ENCODE data around the gene FBXO33.
A peak's percentile ranks its signal among the peaks of the same experiment; 100 is the strongest.

The FBXO33 gene

DNA sequence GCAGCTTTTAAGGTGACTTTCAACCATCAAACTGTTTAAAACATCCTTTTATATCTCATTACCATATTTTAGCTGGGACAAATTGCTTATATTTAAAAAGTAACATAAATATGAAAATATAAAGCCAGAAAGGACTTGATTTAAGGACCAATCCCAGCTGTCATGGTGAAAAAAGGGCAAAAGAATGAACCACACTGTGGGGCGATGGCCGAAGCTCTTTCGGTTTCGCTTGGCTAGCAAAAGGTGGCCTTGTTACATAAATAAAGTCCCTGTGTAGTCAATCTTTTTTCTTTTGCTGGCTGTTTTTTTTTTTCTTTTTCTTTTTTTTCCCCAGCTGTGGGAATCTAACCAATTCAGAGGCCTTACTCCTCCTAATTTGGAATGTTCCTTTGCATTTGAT, 50.9 kb downstream of the FBXO33 start:
- no peak overlapping the region for H3K4me3 ChIP-seq (ENCODE audit: low read depth, low read length)
- TF ChIP-seq, protein P1, sequence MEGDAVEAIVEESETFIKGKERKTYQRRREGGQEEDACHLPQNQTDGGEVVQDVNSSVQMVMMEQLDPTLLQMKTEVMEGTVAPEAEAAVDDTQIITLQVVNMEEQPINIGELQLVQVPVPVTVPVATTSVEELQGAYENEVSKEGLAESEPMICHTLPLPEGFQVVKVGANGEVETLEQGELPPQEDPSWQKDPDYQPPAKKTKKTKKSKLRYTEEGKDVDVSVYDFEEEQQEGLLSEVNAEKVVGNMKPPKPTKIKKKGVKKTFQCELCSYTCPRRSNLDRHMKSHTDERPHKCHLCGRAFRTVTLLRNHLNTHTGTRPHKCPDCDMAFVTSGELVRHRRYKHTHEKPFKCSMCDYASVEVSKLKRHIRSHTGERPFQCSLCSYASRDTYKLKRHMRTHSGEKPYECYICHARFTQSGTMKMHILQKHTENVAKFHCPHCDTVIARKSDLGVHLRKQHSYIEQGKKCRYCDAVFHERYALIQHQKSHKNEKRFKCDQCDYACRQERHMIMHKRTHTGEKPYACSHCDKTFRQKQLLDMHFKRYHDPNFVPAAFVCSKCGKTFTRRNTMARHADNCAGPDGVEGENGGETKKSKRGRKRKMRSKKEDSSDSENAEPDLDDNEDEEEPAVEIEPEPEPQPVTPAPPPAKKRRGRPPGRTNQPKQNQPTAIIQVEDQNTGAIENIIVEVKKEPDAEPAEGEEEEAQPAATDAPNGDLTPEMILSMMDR (IDR thresholded peaks at IDR 0.05; ENCODE audit: insufficient read depth, low read depth, low read length, missing control alignments): no peak
- DNase-seq (ENCODE audit: low read depth): peak; percentile 3

DNA sequence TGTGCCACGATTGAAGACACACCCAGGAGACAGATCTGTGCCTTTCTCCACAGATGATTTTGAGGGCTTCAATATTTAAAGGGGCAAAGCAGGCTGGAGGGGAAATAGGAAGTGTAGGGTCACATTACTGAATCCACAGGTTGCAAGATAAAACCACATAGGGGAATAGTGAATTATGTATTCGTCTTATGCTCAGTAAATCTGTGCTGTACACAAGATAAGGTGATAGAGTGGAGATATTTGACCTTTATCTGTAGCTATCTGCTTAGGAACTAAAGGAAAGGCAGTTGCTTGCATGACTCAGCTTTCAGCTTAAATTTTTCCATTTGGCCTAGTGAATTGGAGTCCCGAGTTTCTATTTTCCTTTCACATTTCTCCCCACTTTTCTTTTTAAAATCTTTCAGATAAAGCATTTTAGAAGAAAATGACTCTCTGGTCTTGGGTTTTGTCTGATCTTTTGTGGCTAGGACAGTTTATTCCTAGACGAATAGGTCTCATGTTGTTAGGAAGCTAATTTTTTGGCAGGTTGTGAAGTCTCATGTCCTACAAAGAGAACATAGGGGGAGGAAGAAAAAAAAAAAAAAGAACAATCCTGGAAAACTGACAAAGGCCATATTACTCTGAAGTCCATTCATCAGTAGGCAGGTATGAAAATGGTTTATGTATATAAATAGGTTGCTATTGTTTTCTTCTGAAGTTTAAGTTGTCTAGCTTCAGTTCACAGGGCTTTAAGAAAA, 55.4 kb downstream of the FBXO33 start:
- DNase-seq (ENCODE audit: low read depth): no peak
- H3K4me3 ChIP-seq (ENCODE audit: low read depth, low read length): no peak overlapping the region
- TF ChIP-seq, protein P1 (IDR thresholded peaks at IDR 0.05; ENCODE audit: insufficient read depth, low read depth, low read length, missing control alignments): no peak

DNA sequence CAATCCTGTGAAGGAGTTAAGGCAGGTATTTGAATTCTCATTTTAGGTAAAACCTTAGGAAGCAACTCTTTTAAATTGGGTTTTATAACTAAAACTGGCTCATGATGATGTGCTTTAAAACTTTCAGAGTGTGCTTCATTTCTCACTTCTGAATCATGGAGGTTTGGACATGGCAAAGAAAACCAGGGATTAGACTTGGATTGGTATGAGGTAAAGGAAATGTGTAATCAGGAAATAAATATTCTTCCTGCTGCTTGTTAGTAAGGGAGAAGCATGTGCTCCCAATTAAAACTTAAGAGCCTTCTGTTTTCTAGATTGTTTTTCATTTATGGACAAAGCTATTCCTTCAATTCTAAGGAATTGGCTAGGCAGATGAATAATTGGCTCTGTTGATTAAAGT, 57.4 kb downstream of the FBXO33 start:
- DNase-seq (ENCODE audit: low read depth): no peak
- TF ChIP-seq, protein P1 (IDR thresholded peaks at IDR 0.05; ENCODE audit: insufficient read depth, low read depth, low read length, missing control alignments): no peak
- H3K4me3 ChIP-seq (ENCODE audit: low read depth, low read length): no peak overlapping the region

DNA sequence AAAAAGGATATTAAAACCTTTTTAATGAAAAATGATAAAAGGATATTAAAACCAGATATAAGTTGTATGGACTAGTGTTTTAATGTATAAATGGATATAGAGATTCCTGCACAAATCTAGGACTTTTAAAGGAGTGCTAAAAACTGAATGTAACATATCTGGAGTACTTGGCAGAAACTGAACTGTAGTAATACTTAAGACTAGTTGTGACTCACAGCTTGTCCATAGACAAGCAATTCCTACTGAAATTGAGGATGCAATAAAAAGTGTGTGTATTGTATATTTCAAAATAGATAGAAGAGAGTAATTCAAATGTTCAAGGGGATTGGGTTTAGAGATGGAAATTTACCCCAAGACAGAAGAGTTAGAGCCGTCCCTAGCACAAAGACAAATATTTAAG, 59.6 kb downstream of the FBXO33 start:
- H3K4me3 ChIP-seq (ENCODE audit: low read depth, low read length): no peak overlapping the region
- no peak for DNase-seq (ENCODE audit: low read depth)
- TF ChIP-seq, protein P1 (IDR thresholded peaks at IDR 0.05; ENCODE audit: insufficient read depth, low read depth, low read length, missing control alignments): no peak

DNA sequence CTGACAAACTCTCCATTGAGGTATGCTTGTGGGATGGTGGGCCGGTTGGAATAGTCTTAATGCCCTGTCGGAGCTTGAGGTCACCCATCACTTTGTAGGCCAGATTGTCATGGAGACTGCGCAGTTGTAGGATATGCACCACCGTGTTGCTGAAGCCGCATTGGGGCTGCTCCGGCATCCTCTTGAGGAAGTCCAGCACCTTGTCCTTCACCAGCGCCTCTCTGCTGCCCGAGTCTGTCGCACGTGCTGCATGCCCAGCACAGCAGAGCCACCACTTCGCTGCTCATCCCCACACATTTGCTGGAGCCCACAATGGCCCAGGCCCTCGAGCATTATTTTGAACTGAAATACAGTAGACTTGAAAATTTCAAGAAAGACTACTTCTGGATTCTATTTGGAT, 61.8 kb downstream of the FBXO33 start:
- no peak overlapping the region for H3K4me3 ChIP-seq (ENCODE audit: low read depth, low read length)
- TF ChIP-seq, protein P1 (IDR thresholded peaks at IDR 0.05; ENCODE audit: insufficient read depth, low read depth, low read length, missing control alignments): no peak
- DNase-seq (ENCODE audit: low read depth): no peak

DNA sequence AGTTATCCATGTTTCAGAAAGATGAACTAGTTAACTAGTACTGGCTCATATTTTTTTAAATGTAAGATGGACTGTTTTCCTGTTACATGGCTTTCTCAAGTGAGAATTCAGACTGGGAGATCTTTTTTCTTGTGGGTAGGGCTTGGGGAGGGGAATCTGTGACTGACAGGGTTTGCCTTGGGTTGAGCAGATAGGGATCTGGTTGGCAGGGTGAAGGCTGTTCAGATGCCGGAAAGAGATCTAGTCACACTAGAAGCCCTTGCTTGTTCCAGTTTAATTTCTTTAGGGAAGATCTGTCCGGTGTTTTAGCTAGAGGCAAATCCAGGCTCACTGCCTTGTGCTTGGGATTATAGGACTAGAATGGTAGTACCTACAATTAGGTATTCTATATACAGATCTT, 63.2 kb downstream of the FBXO33 start:
- TF ChIP-seq, protein P1 (IDR thresholded peaks at IDR 0.05; ENCODE audit: insufficient read depth, low read depth, low read length, missing control alignments): no peak
- no peak overlapping the region for H3K4me3 ChIP-seq (ENCODE audit: low read depth, low read length)
- DNase-seq (ENCODE audit: low read depth): no peak
